GM12873 (cell line): Measurements from ENCODE around the gene VDR.

Experiments used
- CTCF ChIP-seq: IDR thresholded peaks from 2 replicates; pipeline ENCODE4 v1.5.1; 2012; ENCODE audit warnings: low read depth, mild to moderate bottlenecking, moderate library complexity, low read length, control low read depth; ENCODE audit not compliant: insufficient read depth; ENCODE audit errors: missing control alignments

Gene VDR

DNA sequence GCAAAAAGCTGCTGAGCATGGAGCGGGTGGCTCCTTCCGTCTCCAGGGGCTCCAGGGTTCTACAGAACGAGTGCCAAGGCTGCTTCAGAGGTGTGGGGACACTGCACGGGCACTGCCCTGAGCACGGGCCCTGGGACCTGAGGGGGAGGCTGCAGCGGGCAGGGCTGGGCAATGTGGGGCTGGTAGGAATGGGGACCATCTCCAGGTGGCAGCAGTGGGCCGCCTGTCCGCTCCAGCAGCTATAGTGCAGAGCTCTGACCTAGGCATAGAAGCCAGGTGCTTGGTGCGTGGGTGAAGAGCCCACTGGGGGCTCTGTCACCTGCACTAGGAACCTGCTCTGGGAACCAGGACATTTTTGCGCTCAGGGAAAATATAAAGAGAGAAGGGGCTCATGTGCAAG is 107.4 kb downstream of the VDR start:
- peak; percentile 74 for TF ChIP-seq CTCF

- TF ChIP-seq CTCF: no peak
Measured at GRCh38 chr12:47795814-47796411, 108.9 kb downstream of the VDR start.

GRCh38 chr12:47795121-47795813 is 109.5 kb downstream of the VDR start:
- no peak for TF ChIP-seq CTCF

- TF ChIP-seq CTCF: no peak
Measured at GRCh38 chr12:47794679-47795078, 110.1 kb downstream of the VDR start.

DNA sequence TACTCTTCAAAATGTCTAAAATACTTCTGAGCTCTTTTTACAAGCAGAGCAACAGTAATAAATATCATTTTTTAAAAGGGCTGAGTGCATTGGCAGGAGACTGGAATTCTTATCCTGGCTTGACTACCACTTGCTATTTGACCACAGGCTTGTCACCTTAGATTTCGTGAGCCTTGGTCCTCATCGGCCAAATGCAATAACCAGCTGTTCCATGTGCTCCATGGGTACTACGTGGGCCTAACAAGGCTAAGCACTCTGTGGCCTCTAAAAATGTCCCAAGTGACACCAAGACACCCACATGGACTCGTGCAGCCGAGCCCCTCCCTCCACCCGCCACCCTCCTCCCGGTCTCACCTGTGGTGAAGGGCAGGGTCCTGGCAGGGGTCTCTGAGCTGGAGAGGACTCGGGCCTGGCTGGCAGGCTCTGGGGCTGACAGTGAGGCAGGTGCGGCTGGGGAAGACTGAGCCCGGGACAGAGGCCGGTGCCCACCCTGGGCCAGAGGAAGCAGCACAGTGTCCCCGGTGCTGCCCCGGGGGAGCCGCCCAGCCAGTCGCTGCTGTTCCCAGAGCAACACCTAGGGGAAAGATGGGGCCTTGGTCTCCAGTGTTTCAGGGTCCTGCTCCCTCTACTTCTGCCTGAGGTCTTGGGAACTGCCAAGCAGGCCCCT is 111.6 kb downstream of the VDR start:
- TF ChIP-seq CTCF: no peak

DNA sequence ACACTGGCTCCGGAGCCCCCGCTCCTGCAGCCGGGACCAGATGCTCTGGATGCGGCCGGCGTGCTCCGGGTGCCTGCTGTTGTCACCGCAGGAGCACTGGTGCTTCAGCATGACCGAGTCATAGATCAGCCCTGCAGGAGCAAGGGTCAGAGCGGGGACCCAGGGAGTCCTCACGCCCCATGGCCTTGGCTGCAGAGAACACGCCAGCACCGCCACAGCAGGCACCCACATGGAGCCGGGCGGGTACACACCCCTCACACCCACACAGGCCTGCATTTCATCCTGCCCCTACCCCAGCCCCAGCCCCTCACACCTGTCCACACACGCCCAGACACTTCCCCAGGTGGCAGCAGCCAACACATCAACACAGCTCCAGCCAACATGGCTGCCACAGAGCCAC is 112.9 kb downstream of the VDR start:
- no peak for TF ChIP-seq CTCF
